ENCODE results near the gene TCEAL5.
"Not testable (repeated sequence)": the region's sequence is repeated elsewhere in the genome, so short reads cannot be mapped to it uniquely, and the experiment has no call there.

The TCEAL5 gene

GRCh38 chrX:103233263-103233662 lies 43.3 kb downstream of the TCEAL5 start:
- DNase-seq = no peak

GRCh38 chrX:103225918-103226317 lies 50.6 kb downstream of the TCEAL5 start:
- not testable (repeated sequence) for DNase-seq
